HCT116 (cell line): ENCODE results near the gene ACOT11. TPM values are rescaled to one million over a fixed set of nuclear protein-coding genes. Genes with fewer than 3 reads are reported as not detected.

ENCODE experiments used
- ATAC-seq: fragments of 200-7000 bp; cut with Tn5 transposase; 2 replicates; pipeline ENCODE4 v1.9.1; 2020; ENCODE audit warnings: mild to moderate bottlenecking, moderate library complexity
- BruUV-seq: library from RNA; stranded (reverse); fragments of 400-500 nt; replicated peaks from 2 replicates; lab custom pipeline; 2021; lab: Mats Ljungman, UMichigan
- CTCF ChIA-PET: fragments of 300-600 bp; sonication (Branson Sonifier 250); formaldehyde crosslinking; loops from one replicate; lab custom pipeline; 2021; ENCODE audit warnings: antibody characterized with exemption; lab: Charles Lee
- POLR2A ChIA-PET: fragments of 300-600, 350-600 bp; sonication (Branson Sonifier 250); formaldehyde crosslinking; loops from one replicate; lab custom pipeline; 2021; ENCODE audit warnings: antibody characterized with exemption; lab: Charles Lee
- RAD21 ChIA-PET, 2 experiments: fragments of 300-600 bp; sonication (Branson Sonifier 250); formaldehyde crosslinking; loops; one replicate each; lab custom pipeline; 2023; ENCODE audit warnings: low total read pairs in 2 of 2; ENCODE audit not compliant: uncharacterized antibody in 2 of 2, unreplicated experiment in 2 of 2, low non-redundant PET in 1 of 2; lab: Charles Lee
- DNase-seq: peaks from one replicate; pipeline ENCODE4 v3.0.0-alpha.2; 2010; ENCODE audit warnings: low read depth, low spot score
- H2AFZ ChIP-seq: fragments of 200-600 bp; shearing (Covaris generic), sonication (generic); 2 replicates; pipeline ENCODE4 v1.6.1; 2017; ENCODE audit warnings: low read depth, mixed run types, mixed read lengths, antibody characterized with exemption, low read length; ENCODE audit not compliant: poor library complexity, severe bottlenecking
- H3K27ac ChIP-seq: 2 replicates; pipeline ENCODE4 v1.5.1; 2012; ENCODE audit warnings: low read depth, low read length
- H3K27me3 ChIP-seq: fragments of 200-600 bp; sonication (generic); 2 replicates; pipeline ENCODE4 v1.6.1; 2016; ENCODE audit warnings: mixed run types, low read length, mixed read lengths; ENCODE audit not compliant: insufficient read depth
- H3K36me3 ChIP-seq, 2 experiments: fragments of 200-500 bp in 1 of 2; fragments of 200-600 bp in 1 of 2; sonication (Bioruptor generic) in 1 of 2; sonication (generic) in 1 of 2; 2 replicates each; pipeline versions ENCODE4 v1.5.1 to v1.6.1; 2014 to 2016; ENCODE audit warnings: low read length in 2 of 2, inconsistent platforms in 1 of 2, mixed read lengths in 1 of 2, mixed run types in 1 of 2; ENCODE audit not compliant: insufficient read depth in 2 of 2, control insufficient read depth in 1 of 2
- H3K4me1 ChIP-seq, 2 experiments: fragments of 200-600 bp in 1 of 2; sonication (generic) in 1 of 2; 2 replicates each; pipeline versions ENCODE4 v1.5.1 to v1.6.1; 2012 to 2017; ENCODE audit warnings: low read length in 2 of 2, inconsistent platforms in 1 of 2, mild to moderate bottlenecking in 1 of 2, mixed read lengths in 1 of 2, mixed run types in 1 of 2, moderate library complexity in 1 of 2; ENCODE audit not compliant: insufficient read depth in 2 of 2, control insufficient read depth in 1 of 2
- H3K4me2 ChIP-seq: fragments of 200-600 bp; sonication (generic); 2 replicates; pipeline ENCODE4 v1.6.1; 2017; ENCODE audit warnings: mixed run types, low read length, mixed read lengths
- H3K4me3 ChIP-seq, 2 experiments: fragments of 200-600 bp in 1 of 2; sonication (generic) in 1 of 2; replicated peaks in 1 of 2; 2 replicates each; pipeline ENCODE4 v1.5.1; 2011 to 2016; ENCODE audit warnings: low read length in 2 of 2, control low read depth in 1 of 2, low read depth in 1 of 2, mild to moderate bottlenecking in 1 of 2, mixed read lengths in 1 of 2, mixed run types in 1 of 2
- H3K79me2 ChIP-seq: fragments of 200-600 bp; sonication (generic); 2 replicates; pipeline ENCODE4 v1.6.1; 2017; ENCODE audit warnings: mild to moderate bottlenecking, mixed run types, low read length, moderate library complexity, mixed read lengths; ENCODE audit not compliant: insufficient read depth
- H3K9ac ChIP-seq: fragments of 200-600 bp; sonication (generic); 2 replicates; pipeline ENCODE4 v1.6.1; 2016; ENCODE audit warnings: low read length, mixed read lengths
- H3K9me2 ChIP-seq: fragments of 200-600 bp; sonication (generic), shearing (Covaris generic); 2 replicates; pipeline ENCODE4 v1.6.1; 2017; ENCODE audit warnings: mixed run types, mild to moderate bottlenecking, moderate library complexity; ENCODE audit not compliant: insufficient read depth
- H3K9me3 ChIP-seq, 2 experiments: fragments of 200-500 bp in 1 of 2; fragments of 200-600 bp in 1 of 2; sonication (Bioruptor generic) in 1 of 2; sonication (generic) in 1 of 2; 2 replicates each; pipeline ENCODE4 v1.6.1; 2014 to 2017; ENCODE audit warnings: low read length in 2 of 2, mixed read lengths in 2 of 2, inconsistent platforms in 1 of 2, low read depth in 1 of 2, mild to moderate bottlenecking in 1 of 2, mixed run types in 1 of 2, moderate library complexity in 1 of 2; ENCODE audit not compliant: control insufficient read depth in 1 of 2, insufficient read depth in 1 of 2
- H4K20me1 ChIP-seq: fragments of 200-600 bp; sonication (generic), shearing (Covaris generic); 2 replicates; pipeline ENCODE4 v1.6.1; 2017; ENCODE audit warnings: mixed run types, mild to moderate bottlenecking, moderate library complexity; ENCODE audit not compliant: insufficient read depth
- ATF3 ChIP-seq: IDR thresholded peaks from 2 replicates; pipeline ENCODE4 v1.6.1; 2012
- EGR1 ChIP-seq: IDR thresholded peaks from 2 replicates; pipeline ENCODE4 v1.6.1; 2012; ENCODE audit warnings: low read depth
- EZH2 ChIP-seq: fragments of 200-600 bp; sonication (generic); IDR thresholded peaks from 2 replicates; pipeline ENCODE4 v1.6.1; 2017; ENCODE audit warnings: antibody characterized with exemption, mixed run types
- EZH2phosphoT487 ChIP-seq: fragments of 200-600 bp; IDR thresholded peaks from 2 replicates; pipeline ENCODE4 v1.6.1; 2018; ENCODE audit warnings: antibody characterized with exemption, borderline replicate concordance
- FOSL1 ChIP-seq: IDR thresholded peaks from 2 replicates; pipeline ENCODE4 v1.6.1; 2012; ENCODE audit warnings: low read depth
- POLR2A ChIP-seq: IDR thresholded peaks from 2 replicates; pipeline ENCODE4 v1.7.0; 2011; ENCODE audit warnings: borderline replicate concordance; ENCODE audit not compliant: insufficient read depth, insufficient read length; ENCODE audit errors: extremely low read depth
- SP1 ChIP-seq: IDR thresholded peaks from 2 replicates; pipeline ENCODE4 v1.6.1; 2012; ENCODE audit warnings: low read depth
- SRF ChIP-seq: IDR thresholded peaks from 2 replicates; pipeline ENCODE4 v1.6.1; 2012; ENCODE audit warnings: low read depth
- TCF7L2 ChIP-seq: IDR thresholded peaks from 2 replicates; pipeline ENCODE4 v1.7.0; 2011; ENCODE audit warnings: borderline replicate concordance, inconsistent platforms; ENCODE audit not compliant: insufficient read depth, insufficient read length; ENCODE audit errors: extremely low read depth
- YY1 ChIP-seq: IDR thresholded peaks from 2 replicates; pipeline ENCODE4 v1.6.1; 2011; ENCODE audit warnings: low read length, low read depth, moderate library complexity, mild to moderate bottlenecking; ENCODE audit not compliant: insufficient replicate concordance; ENCODE audit errors: extremely low read depth
- ZFX ChIP-seq: fragments of 450-650 bp; IDR thresholded peaks from 2 replicates; pipeline ENCODE4 v1.6.1; 2017
- ZNF274 ChIP-seq: fragments of 200-500 bp; sonication (Bioruptor generic); IDR thresholded peaks from 2 replicates; pipeline ENCODE4 v1.6.1; 2014; ENCODE audit warnings: mild to moderate bottlenecking, low read depth, low read length, inconsistent platforms
- intact Hi-C: fragments of 100-400 bp; cut with micrococcal nuclease; formaldehyde crosslinking; loops from 2 replicates; pipeline ENCODE4 v1.10.0; 2022
- total RNA-seq: library from RNA; stranded (reverse); gene quantifications from one replicate; pipeline ENCODE4 v1.2.1, GENCODE V29; 2021; ENCODE audit not compliant: unreplicated experiment
- TF ChIP-seq, protein P1 (sequence below), 3 experiments: fragments of 200-600 bp in 1 of 3; sonication (generic) in 1 of 3; IDR thresholded peaks in 2 of 3; conservative IDR thresholded peaks in 1 of 3; 2 replicates each; pipeline ENCODE4 v1.5.1; 2012 to 2017; ENCODE audit warnings: low read depth in 2 of 3, low read length in 2 of 3, antibody characterized with exemption in 1 of 3, borderline replicate concordance in 1 of 3, control low read depth in 1 of 3, mild to moderate bottlenecking in 1 of 3, mixed read lengths in 1 of 3, mixed run types in 1 of 3, moderate library complexity in 1 of 3; ENCODE audit not compliant: insufficient read depth in 1 of 3

The ACOT11 gene
- total RNA-seq, 1 experiment from 2014 or later, result 31.1 TPM

- ATAC-seq, result no peak
- H3K36me3 ChIP-seq, result no peaks in the 10 kb centered on the region; a peak in 2 of 4 replicates
- POLR2A ChIA-PET, result no interaction called here
- RAD21 ChIA-PET, result no interaction called here
- no peaks in the 10 kb centered on the region for H3K27me3 ChIP-seq
- H2AFZ ChIP-seq, result no peak overlapping the region
- H3K9me2 ChIP-seq, result no peaks in the 10 kb centered on the region
- CTCF ChIA-PET, result no interaction called here
- H3K9ac ChIP-seq, result no peak overlapping the region
- no peak overlapping the region for H3K4me3 ChIP-seq
- H3K4me1 ChIP-seq, result peaks cover 13 to 14% of the 10 kb centered on the region in 2 experiments
- no peaks in the 10 kb centered on the region for H3K9me3 ChIP-seq
- BruUV-seq, result no TSS peak
- no peak overlapping the region for H3K4me2 ChIP-seq
- TF ChIP-seq, protein P1, sequence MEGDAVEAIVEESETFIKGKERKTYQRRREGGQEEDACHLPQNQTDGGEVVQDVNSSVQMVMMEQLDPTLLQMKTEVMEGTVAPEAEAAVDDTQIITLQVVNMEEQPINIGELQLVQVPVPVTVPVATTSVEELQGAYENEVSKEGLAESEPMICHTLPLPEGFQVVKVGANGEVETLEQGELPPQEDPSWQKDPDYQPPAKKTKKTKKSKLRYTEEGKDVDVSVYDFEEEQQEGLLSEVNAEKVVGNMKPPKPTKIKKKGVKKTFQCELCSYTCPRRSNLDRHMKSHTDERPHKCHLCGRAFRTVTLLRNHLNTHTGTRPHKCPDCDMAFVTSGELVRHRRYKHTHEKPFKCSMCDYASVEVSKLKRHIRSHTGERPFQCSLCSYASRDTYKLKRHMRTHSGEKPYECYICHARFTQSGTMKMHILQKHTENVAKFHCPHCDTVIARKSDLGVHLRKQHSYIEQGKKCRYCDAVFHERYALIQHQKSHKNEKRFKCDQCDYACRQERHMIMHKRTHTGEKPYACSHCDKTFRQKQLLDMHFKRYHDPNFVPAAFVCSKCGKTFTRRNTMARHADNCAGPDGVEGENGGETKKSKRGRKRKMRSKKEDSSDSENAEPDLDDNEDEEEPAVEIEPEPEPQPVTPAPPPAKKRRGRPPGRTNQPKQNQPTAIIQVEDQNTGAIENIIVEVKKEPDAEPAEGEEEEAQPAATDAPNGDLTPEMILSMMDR (IDR thresholded peaks at IDR 0.05 in 2 of 3, conservative IDR thresholded peaks at IDR 0.05 in 1 of 3; ENCODE audit: borderline replicate concordance in 1 of 3, insufficient read depth in 1 of 3, low read depth in 2 of 3, low read length in 2 of 3), result no peak
- TF ChIP-seq SRF (no peak), FOSL1 (no peak), EGR1 (no peak), TCF7L2 (no peak), SP1 (no peak), ATF3 (no peak), POLR2A (no peak), EZH2 (no peak), EZH2phosphoT487 (no peak), ZFX (no peak), ZNF274 (no peak), YY1 (no peak)
- no peaks in the 10 kb centered on the region; the same call in 1 of the 2 replicates for H3K79me2 ChIP-seq
- no peak for DNase-seq
- intact Hi-C loops, result no loop called here
- H3K27ac ChIP-seq, result no peak overlapping the region
- no peaks in the 10 kb centered on the region for H4K20me1 ChIP-seq
Observed at GRCh38 chr1:54585181-54586066, 37.4 kb downstream of the ACOT11 start.
